Activated T-cell treated with anti-CD3 and anti-CD28 coated beads, Interleukin-2, amount 50 U/mL, for 24 hours (primary cell): ENCODE measurements around the gene ZNF684.

Experiments
- DNase-seq: peaks from one replicate; pipeline ENCODE4 v3.0.0-alpha.2; 2020
- H3K27ac Mint-ChIP-seq: 2 replicates; pipeline ENCODE4 v1.8.0; 2020; ENCODE audit warnings: mild to moderate bottlenecking, mixed read lengths
- H3K27me3 Mint-ChIP-seq: 2 replicates; pipeline ENCODE4 v1.8.0; 2020; ENCODE audit warnings: mixed read lengths
- H3K36me3 Mint-ChIP-seq: 2 replicates; pipeline ENCODE4 v1.8.0; 2020; ENCODE audit warnings: low read depth, mixed read lengths
- H3K4me1 Mint-ChIP-seq: 2 replicates; pipeline ENCODE4 v1.8.0; 2020; ENCODE audit warnings: low read depth, mixed read lengths
- H3K4me3 Mint-ChIP-seq: 2 replicates; pipeline ENCODE4 v1.8.0; 2020; ENCODE audit warnings: mild to moderate bottlenecking, moderate library complexity, mixed read lengths
- H3K9me3 Mint-ChIP-seq: 2 replicates; pipeline ENCODE4 v1.8.0; 2020; ENCODE audit warnings: mixed read lengths

ZNF684 gene

DNA sequence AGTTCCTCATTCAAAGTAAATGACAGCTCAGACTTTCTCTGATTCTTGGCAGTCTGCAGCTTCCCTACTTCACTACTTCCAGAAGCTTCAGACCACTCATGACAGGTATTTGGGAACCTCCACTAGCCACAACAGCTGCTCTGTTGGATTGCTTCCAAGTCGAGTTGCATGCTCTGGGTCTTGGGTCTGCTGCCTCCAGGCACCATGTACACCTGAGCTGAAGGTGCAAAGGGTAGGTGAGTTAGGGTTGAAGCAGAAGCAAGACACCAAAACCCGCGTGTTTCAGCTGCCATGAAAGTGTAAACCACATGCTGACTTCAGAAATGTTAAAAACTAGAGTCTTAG is 62.7 kb downstream of the ZNF684 start:
- Mint-ChIP-seq H3K9me3 (no peaks in the 10 kb centered on the region), H3K4me3 (no peak overlapping the region), H3K27ac (no peak overlapping the region), H3K4me1 (peaks cover 12% of the 10 kb centered on the region), H3K27me3 (peaks cover 12% of the 10 kb centered on the region), H3K36me3 (no peaks in the 10 kb centered on the region)
- DNase-seq: no peak

DNA sequence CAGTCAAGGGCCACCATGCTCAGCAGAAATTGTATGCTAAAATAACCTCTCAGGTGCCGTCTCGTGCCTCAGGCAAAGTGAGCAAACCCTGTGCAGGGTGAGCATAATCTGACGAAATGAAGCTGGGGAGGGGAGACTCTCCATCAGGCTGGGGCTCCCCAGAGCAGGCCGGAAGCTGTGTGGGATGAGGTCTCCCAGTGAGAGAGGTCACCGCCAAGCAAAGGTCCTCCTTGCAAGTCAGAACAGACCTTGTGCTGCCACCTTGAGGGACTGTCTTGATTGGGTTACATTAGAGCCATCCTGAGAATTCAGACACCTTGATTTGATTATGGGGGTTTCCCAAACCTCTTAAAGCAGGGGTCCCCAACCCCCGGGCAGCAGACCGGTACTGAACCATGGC is 64.2 kb downstream of the ZNF684 start:
- DNase-seq: no peak
- H3K36me3 Mint-ChIP-seq: no peaks in the 10 kb centered on the region
- no peak overlapping the region for H3K4me3 Mint-ChIP-seq
- peaks cover 12% of the 10 kb centered on the region for H3K4me1 Mint-ChIP-seq
- H3K27me3 Mint-ChIP-seq: peaks cover 10% of the 10 kb centered on the region
- H3K9me3 Mint-ChIP-seq: no peaks in the 10 kb centered on the region
- H3K27ac Mint-ChIP-seq: no peak overlapping the region
